Karpas-422 (cell line): ENCODE results near the gene MAP4K3. TPM values are rescaled to one million over a fixed set of nuclear protein-coding genes. Genes with fewer than 3 reads are reported as not detected.
"Not testable (repeated sequence)": the region's sequence is repeated elsewhere in the genome, so short reads cannot be mapped to it uniquely, and the experiment has no call there.

Source experiments
- DNase-seq: peaks from one replicate; pipeline ENCODE4 v3.0.0-alpha.2; 2015
- H2AFZ ChIP-seq: fragments of 200-600 bp; sonication (generic); 2 replicates; pipeline ENCODE4 v1.6.1; 2014; ENCODE audit warnings: antibody characterized with exemption, low read length, mixed read lengths
- H3K27ac ChIP-seq: fragments of 200-600 bp; sonication (generic); 2 replicates; pipeline ENCODE4 v1.5.1; 2014; ENCODE audit warnings: mild to moderate bottlenecking, low read length, moderate library complexity
- H3K27me3 ChIP-seq: fragments of 200-600 bp; sonication (generic); 2 replicates; pipeline ENCODE4 v1.6.1; 2014; ENCODE audit warnings: low read length, mixed read lengths
- H3K36me3 ChIP-seq: fragments of 200-600 bp; sonication (generic); 2 replicates; pipeline ENCODE4 v1.6.1; 2014; ENCODE audit warnings: low read length, mixed read lengths; ENCODE audit not compliant: insufficient read depth
- H3K4me1 ChIP-seq: fragments of 200-600 bp; sonication (generic); 2 replicates; pipeline ENCODE4 v1.6.1; 2014; ENCODE audit warnings: mild to moderate bottlenecking, low read length, mixed read lengths
- H3K4me2 ChIP-seq: fragments of 200-600 bp; sonication (generic); 2 replicates; pipeline ENCODE4 v1.6.1; 2014; ENCODE audit warnings: low read length, low read depth, mild to moderate bottlenecking; ENCODE audit not compliant: poor library complexity, severe bottlenecking
- H3K4me3 ChIP-seq: fragments of 200-600 bp; sonication (generic); 2 replicates; pipeline ENCODE4 v1.5.1; 2014; ENCODE audit warnings: mild to moderate bottlenecking, antibody characterized with exemption, low read length, mixed read lengths
- H3K79me2 ChIP-seq: fragments of 200-600 bp; sonication (generic); 2 replicates; pipeline ENCODE4 v1.6.1; 2014; ENCODE audit warnings: mild to moderate bottlenecking, low read length, mixed read lengths
- H3K9ac ChIP-seq: fragments of 200-600 bp; sonication (generic); 2 replicates; pipeline ENCODE4 v1.6.0; 2014; ENCODE audit warnings: low read length
- H3K9me2 ChIP-seq: fragments of 200-600 bp; sonication (generic), shearing (Covaris generic); replicated peaks from 2 replicates; pipeline ENCODE4 v1.6.0; 2014; ENCODE audit warnings: mild to moderate bottlenecking, low read length, moderate library complexity; ENCODE audit not compliant: insufficient read depth
- H3K9me3 ChIP-seq: fragments of 300-700, 200-600 bp; sonication (generic); 2 replicates; pipeline ENCODE4 v1.6.1; 2014; ENCODE audit warnings: low read length, mixed read lengths
- H4K20me1 ChIP-seq: fragments of 200-600 bp; sonication (generic); 2 replicates; pipeline ENCODE4 v1.6.1; 2014; ENCODE audit warnings: mild to moderate bottlenecking, antibody characterized with exemption, low read length, low read depth; ENCODE audit not compliant: insufficient read depth
- total RNA-seq: library from RNA; depleted of rRNA; stranded (reverse); fragments of >200 nt; shearing (Covaris generic); gene quantifications from 2 replicates; pipeline ENCODE4 v1.2.3, GENCODE V29; 2014; ENCODE audit warnings: low replicate concordance

MAP4K3 gene
- total RNA-seq, 1 experiment from 2014 or later: 11.5 TPM

GRCh38 chr2:39394516-39394961 is 42.5 kb downstream of the MAP4K3 start:
- H4K20me1 ChIP-seq: peaks cover 33% of the 10 kb centered on the region
- no peak overlapping the region for H3K4me3 ChIP-seq
- H3K9me3 ChIP-seq: no peaks in the 10 kb centered on the region
- no peaks in the 10 kb centered on the region for H3K79me2 ChIP-seq
- no peaks in the 10 kb centered on the region for H3K4me1 ChIP-seq
- DNase-seq: no peak
- no peaks in the 10 kb centered on the region for H3K27me3 ChIP-seq
- H3K36me3 ChIP-seq: no peaks in the 10 kb centered on the region
- no peak overlapping the region for H3K9ac ChIP-seq
- no peak overlapping the region for H3K27ac ChIP-seq
- H3K9me2 ChIP-seq: no peaks in the 10 kb centered on the region
- no peak overlapping the region for H2AFZ ChIP-seq
- H3K4me2 ChIP-seq: no peak overlapping the region

- no peaks in the 10 kb centered on the region for H3K9me3 ChIP-seq
- H3K36me3 ChIP-seq: no peaks in the 10 kb centered on the region
- H4K20me1 ChIP-seq: peaks cover 23% of the 10 kb centered on the region
- no peak overlapping the region for H3K4me2 ChIP-seq
- H3K27ac ChIP-seq: no peak overlapping the region
- H3K9me2 ChIP-seq: no peaks in the 10 kb centered on the region
- no peaks in the 10 kb centered on the region for H3K4me1 ChIP-seq
- H3K79me2 ChIP-seq: no peaks in the 10 kb centered on the region
- DNase-seq: no peak
- H2AFZ ChIP-seq: no peak overlapping the region
- H3K4me3 ChIP-seq: no peak overlapping the region
- H3K27me3 ChIP-seq: no peaks in the 10 kb centered on the region
- H3K9ac ChIP-seq: no peak overlapping the region
Measured at GRCh38 chr2:39392672-39393071, 44.4 kb downstream of the MAP4K3 start.

GRCh38 chr2:39390216-39390615 is 46.9 kb downstream of the MAP4K3 start:
- Histone ChIP-seq H3K9me3 (no peaks in the 10 kb centered on the region), H3K9me2 (no peaks in the 10 kb centered on the region), H3K9ac (no peak overlapping the region), H4K20me1 (peaks cover 23% of the 10 kb centered on the region), H3K79me2 (no peaks in the 10 kb centered on the region), H3K4me1 (no peaks in the 10 kb centered on the region), H3K4me2 (no peak overlapping the region), H3K27me3 (no peaks in the 10 kb centered on the region), H3K27ac (no peak overlapping the region), H2AFZ (no peak overlapping the region), H3K4me3 (no peak overlapping the region), H3K36me3 (no peaks in the 10 kb centered on the region)
- DNase-seq: no peak

- Histone ChIP-seq H3K27me3 (no peaks in the 10 kb centered on the region), H3K4me2 (no peak overlapping the region), H2AFZ (no peak overlapping the region), H4K20me1 (peaks cover 9% of the 10 kb centered on the region), H3K9me2 (no peaks in the 10 kb centered on the region), H3K9ac (no peak overlapping the region), H3K9me3 (no peaks in the 10 kb centered on the region), H3K27ac (no peak overlapping the region), H3K4me1 (peaks cover 8% of the 10 kb centered on the region), H3K79me2 (no peaks in the 10 kb centered on the region), H3K4me3 (no peak overlapping the region), H3K36me3 (no peaks in the 10 kb centered on the region)
- no peak for DNase-seq
Measured at GRCh38 chr2:39386064-39386463, 51.0 kb downstream of the MAP4K3 start.

GRCh38 chr2:39385172-39385571 is 51.9 kb downstream of the MAP4K3 start:
- peaks cover 14% of the 10 kb centered on the region for H3K4me1 ChIP-seq

GRCh38 chr2:39384071-39384470 is 53.0 kb downstream of the MAP4K3 start:
- H3K9me2 ChIP-seq, H4K20me1 ChIP-seq: not testable (repeated sequence)

More at GRCh38 chr2:39385172-39385571, 51.9 kb downstream of the MAP4K3 start:
- Histone ChIP-seq H3K9me2 (no peaks in the 10 kb centered on the region), H3K27ac (no peak overlapping the region), H3K9ac (no peak overlapping the region), H3K79me2 (no peaks in the 10 kb centered on the region), H3K27me3 (no peaks in the 10 kb centered on the region), H2AFZ (no peak overlapping the region), H3K9me3 (no peaks in the 10 kb centered on the region), H4K20me1 (peaks cover 6% of the 10 kb centered on the region), H3K36me3 (no peaks in the 10 kb centered on the region), H3K4me3 (no peak overlapping the region), H3K4me2 (no peak overlapping the region)
- no peak for DNase-seq

GRCh38 chr2:39383146-39383545 is 53.9 kb downstream of the MAP4K3 start:
- Histone ChIP-seq H2AFZ (no peak overlapping the region), H3K36me3 (no peaks in the 10 kb centered on the region), H3K4me2 (no peak overlapping the region), H3K9ac (no peak overlapping the region), H3K79me2 (no peaks in the 10 kb centered on the region), H4K20me1 (peaks cover 4% of the 10 kb centered on the region; the same call in 1 of the 2 replicates), H3K27ac (no peak overlapping the region), H3K27me3 (no peaks in the 10 kb centered on the region), H3K9me3 (no peaks in the 10 kb centered on the region), H3K4me1 (peaks cover 14% of the 10 kb centered on the region), H3K9me2 (no peaks in the 10 kb centered on the region), H3K4me3 (no peak overlapping the region)
- no peak for DNase-seq

More at GRCh38 chr2:39384071-39384470, 53.0 kb downstream of the MAP4K3 start:
- H3K27ac ChIP-seq, H2AFZ ChIP-seq, H3K36me3 ChIP-seq, H3K4me3 ChIP-seq, H3K27me3 ChIP-seq, H3K9ac ChIP-seq, H3K4me2 ChIP-seq, DNase-seq, H3K79me2 ChIP-seq, H3K9me3 ChIP-seq: not testable (repeated sequence)
- peaks cover 14% of the 10 kb centered on the region for H3K4me1 ChIP-seq

- H3K9me3 ChIP-seq: no peaks in the 10 kb centered on the region
- H3K9me2 ChIP-seq: no peaks in the 10 kb centered on the region
- H3K4me2 ChIP-seq: no peak overlapping the region
- DNase-seq: no peak
- no peak overlapping the region for H3K4me3 ChIP-seq
- H3K27ac ChIP-seq: no peak overlapping the region
- H2AFZ ChIP-seq: no peak overlapping the region
- H3K27me3 ChIP-seq: no peaks in the 10 kb centered on the region
- H4K20me1 ChIP-seq: peaks cover 4% of the 10 kb centered on the region; the same call in 1 of the 2 replicates
- no peak overlapping the region for H3K9ac ChIP-seq
- no peaks in the 10 kb centered on the region for H3K79me2 ChIP-seq
- peaks cover 22% of the 10 kb centered on the region for H3K4me1 ChIP-seq
- no peaks in the 10 kb centered on the region for H3K36me3 ChIP-seq
Measured at GRCh38 chr2:39381653-39382052, 55.4 kb downstream of the MAP4K3 start.
